Measurements from ENCODE around the gene HECTD1. TPM values are rescaled to one million over a fixed set of nuclear protein-coding genes. Genes with fewer than 3 reads are reported as not detected.

HECTD1 gene
- total and polyA plus RNA-seq, 9 of the 15 experiments (the other 6 are each of a cell fraction or from before 2014, with no cell fraction given) = 27.9 to 111 (median 78.1) TPM

DNA sequence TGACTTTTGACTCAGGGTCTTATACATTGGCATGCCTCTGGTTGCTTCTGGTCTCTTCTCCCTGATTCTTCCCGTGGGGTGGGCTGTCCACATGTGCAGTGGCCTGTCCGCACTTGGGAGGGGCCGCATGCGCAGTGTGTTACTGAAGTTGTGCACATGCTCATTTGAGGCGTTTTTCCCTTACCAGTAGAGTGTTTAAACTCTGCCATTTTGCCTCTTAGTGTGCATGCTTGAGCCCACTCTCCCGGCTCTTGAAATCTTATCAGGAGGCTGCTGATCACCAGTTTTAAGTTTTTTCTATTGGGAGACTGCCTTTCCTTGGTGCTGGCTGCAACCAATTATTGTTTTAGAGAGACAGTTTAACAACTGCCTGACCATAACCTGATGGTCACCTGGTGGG, 32.1 kb upstream of the HECTD1 start (continued):
- TF ChIP-seq, protein P1, sequence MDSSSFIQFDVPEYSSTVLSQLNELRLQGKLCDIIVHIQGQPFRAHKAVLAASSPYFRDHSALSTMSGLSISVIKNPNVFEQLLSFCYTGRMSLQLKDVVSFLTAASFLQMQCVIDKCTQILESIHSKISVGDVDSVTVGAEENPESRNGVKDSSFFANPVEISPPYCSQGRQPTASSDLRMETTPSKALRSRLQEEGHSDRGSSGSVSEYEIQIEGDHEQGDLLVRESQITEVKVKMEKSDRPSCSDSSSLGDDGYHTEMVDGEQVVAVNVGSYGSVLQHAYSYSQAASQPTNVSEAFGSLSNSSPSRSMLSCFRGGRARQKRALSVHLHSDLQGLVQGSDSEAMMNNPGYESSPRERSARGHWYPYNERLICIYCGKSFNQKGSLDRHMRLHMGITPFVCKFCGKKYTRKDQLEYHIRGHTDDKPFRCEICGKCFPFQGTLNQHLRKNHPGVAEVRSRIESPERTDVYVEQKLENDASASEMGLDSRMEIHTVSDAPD (CRISPR knock-in tag; IDR thresholded peaks at IDR 0.05) = no peak
- TF ChIP-seq, protein P2, sequence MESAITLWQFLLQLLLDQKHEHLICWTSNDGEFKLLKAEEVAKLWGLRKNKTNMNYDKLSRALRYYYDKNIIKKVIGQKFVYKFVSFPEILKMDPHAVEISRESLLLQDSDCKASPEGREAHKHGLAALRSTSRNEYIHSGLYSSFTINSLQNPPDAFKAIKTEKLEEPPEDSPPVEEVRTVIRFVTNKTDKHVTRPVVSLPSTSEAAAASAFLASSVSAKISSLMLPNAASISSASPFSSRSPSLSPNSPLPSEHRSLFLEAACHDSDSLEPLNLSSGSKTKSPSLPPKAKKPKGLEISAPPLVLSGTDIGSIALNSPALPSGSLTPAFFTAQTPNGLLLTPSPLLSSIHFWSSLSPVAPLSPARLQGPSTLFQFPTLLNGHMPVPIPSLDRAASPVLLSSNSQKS (CRISPR knock-in tag; IDR thresholded peaks at IDR 0.05) = no peak
- no peak for TF ChIP-seq ZNF217 (CRISPR knock-in tag; IDR thresholded peaks at IDR 0.05)
- TF ChIP-seq, protein P3, sequence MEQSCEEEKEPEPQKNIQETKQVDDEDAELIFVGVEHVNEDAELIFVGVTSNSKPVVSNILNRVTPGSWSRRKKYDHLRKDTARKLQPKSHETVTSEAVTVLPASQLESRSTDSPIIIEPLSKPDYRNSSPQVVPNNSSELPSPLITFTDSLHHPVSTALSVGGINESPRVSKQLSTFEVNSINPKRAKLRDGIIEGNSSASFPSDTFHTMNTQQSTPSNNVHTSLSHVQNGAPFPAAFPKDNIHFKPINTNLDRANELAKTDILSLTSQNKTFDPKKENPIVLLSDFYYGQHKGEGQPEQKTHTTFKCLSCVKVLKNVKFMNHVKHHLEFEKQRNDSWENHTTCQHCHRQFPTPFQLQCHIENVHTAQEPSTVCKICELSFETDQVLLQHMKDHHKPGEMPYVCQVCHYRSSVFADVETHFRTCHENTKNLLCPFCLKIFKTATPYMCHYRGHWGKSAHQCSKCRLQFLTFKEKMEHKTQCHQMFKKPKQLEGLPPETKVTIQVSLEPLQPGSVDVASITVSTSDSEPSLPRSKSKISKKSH (CRISPR knock-in tag; IDR thresholded peaks at IDR 0.05) = no peak
- TF ChIP-seq ELF1 (tag; IDR thresholded peaks at IDR 0.05) = no peak
- TF ChIP-seq PCBP2 (IDR thresholded peaks at IDR 0.05; ENCODE audit: low read depth, low read length, poor library complexity, severe bottlenecking) = no peak
- no peak for TF ChIP-seq ZHX1 (conservative IDR thresholded peaks at IDR 0.05; ENCODE audit: low read length)
- TF ChIP-seq CAMTA2 (CRISPR knock-in tag; conservative IDR thresholded peaks at IDR 0.05) = no peak
- 0 out of 2 replicates have a peak, but pooled peaks have one; percentile 38 for TF ChIP-seq ZNF589 (CRISPR knock-in tag; IDR thresholded peaks at IDR 0.05; ENCODE audit: low read depth)
- TF ChIP-seq, protein P4, sequence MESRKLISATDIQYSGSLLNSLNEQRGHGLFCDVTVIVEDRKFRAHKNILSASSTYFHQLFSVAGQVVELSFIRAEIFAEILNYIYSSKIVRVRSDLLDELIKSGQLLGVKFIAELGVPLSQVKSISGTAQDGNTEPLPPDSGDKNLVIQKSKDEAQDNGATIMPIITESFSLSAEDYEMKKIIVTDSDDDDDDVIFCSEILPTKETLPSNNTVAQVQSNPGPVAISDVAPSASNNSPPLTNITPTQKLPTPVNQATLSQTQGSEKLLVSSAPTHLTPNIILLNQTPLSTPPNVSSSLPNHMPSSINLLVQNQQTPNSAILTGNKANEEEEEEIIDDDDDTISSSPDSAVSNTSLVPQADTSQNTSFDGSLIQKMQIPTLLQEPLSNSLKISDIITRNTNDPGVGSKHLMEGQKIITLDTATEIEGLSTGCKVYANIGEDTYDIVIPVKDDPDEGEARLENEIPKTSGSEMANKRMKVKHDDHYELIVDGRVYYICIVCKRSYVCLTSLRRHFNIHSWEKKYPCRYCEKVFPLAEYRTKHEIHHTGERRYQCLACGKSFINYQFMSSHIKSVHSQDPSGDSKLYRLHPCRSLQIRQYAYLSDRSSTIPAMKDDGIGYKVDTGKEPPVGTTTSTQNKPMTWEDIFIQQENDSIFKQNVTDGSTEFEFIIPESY (CRISPR knock-in tag; IDR thresholded peaks at IDR 0.05) = no peak
- no peak for TF ChIP-seq TBP (optimal IDR thresholded peaks at IDR 0.05; ENCODE audit: low read depth, low read length)
- TF ChIP-seq KLF6 (CRISPR knock-in tag; IDR thresholded peaks at IDR 0.05; ENCODE audit: borderline replicate concordance) = no peak
- no peak for TF ChIP-seq CCNT2 (IDR thresholded peaks at IDR 0.05; ENCODE audit: borderline replicate concordance, extremely low read depth, insufficient read length, low read depth, low read length)
- TF ChIP-seq POU5F1 (IDR thresholded peaks at IDR 0.05; ENCODE audit: borderline replicate concordance, low read depth, low read length, partially characterized antibody) = no peak
- no peak for TF ChIP-seq SETDB1 (IDR thresholded peaks at IDR 0.05; ENCODE audit: low read length)
- TF ChIP-seq NCOA1 (IDR thresholded peaks at IDR 0.05; ENCODE audit: low read depth) = no peak
- no peak for TF ChIP-seq ZC3H4 (CRISPR knock-in tag; IDR thresholded peaks at IDR 0.05; ENCODE audit: borderline replicate concordance)
- TF ChIP-seq, protein P5, sequence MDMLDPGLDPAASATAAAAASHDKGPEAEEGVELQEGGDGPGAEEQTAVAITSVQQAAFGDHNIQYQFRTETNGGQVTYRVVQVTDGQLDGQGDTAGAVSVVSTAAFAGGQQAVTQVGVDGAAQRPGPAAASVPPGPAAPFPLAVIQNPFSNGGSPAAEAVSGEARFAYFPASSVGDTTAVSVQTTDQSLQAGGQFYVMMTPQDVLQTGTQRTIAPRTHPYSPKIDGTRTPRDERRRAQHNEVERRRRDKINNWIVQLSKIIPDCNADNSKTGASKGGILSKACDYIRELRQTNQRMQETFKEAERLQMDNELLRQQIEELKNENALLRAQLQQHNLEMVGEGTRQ (CRISPR knock-in tag; IDR thresholded peaks at IDR 0.05) = no peak

Measured in K562 (cell line).